RCC 7860 (cell line): ENCODE data around the gene KLC1.
A peak's percentile ranks its signal among the peaks of the same experiment; 100 is the strongest.

Experiments used
- DNase-seq: peaks from one replicate; pipeline ENCODE4 v3.0.0-alpha.2; 2015; ENCODE audit warnings: low spot score
- FAIRE-seq: peaks from 2 replicates; lab custom pipeline; 2012; peaks lifted over from hg19 to GRCh38; lab: Jason Lieb, UNC

KLC1 gene

GRCh38 chr14:103744621-103745395, 115.8 kb downstream of the KLC1 start:
- FAIRE-seq (no peak), DNase-seq (no peak)

- DNase-seq = no peak
- FAIRE-seq = no peak
Observed at GRCh38 chr14:103745424-103745823, 116.4 kb downstream of the KLC1 start.

GRCh38 chr14:103746701-103747100, 117.7 kb downstream of the KLC1 start:
- DNase-seq (peak; percentile 78), FAIRE-seq (peak; percentile 76)

- FAIRE-seq (no peak), DNase-seq (no peak)
Observed at GRCh38 chr14:103748534-103748857, 119.5 kb downstream of the KLC1 start.

GRCh38 chr14:103749452-103749851, 120.4 kb downstream of the KLC1 start:
- DNase-seq (no peak), FAIRE-seq (no peak)

- DNase-seq = no peak
- no peak for FAIRE-seq
Observed at GRCh38 chr14:103749860-103750259, 120.8 kb downstream of the KLC1 start.
